Hematopoietic multipotent progenitor cell treated with erythropoietin and hydrocortisone succinate and interleukin-3 and kit ligand, for 6 days (in vitro differentiated cells): Measurements from ENCODE around the gene HSPB9.

Source experiments
- DNase-seq: peaks from one replicate; pipeline ENCODE4 v3.0.0-alpha.2; 2015

The HSPB9 gene, protein sequence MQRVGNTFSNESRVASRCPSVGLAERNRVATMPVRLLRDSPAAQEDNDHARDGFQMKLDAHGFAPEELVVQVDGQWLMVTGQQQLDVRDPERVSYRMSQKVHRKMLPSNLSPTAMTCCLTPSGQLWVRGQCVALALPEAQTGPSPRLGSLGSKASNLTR

DNA sequence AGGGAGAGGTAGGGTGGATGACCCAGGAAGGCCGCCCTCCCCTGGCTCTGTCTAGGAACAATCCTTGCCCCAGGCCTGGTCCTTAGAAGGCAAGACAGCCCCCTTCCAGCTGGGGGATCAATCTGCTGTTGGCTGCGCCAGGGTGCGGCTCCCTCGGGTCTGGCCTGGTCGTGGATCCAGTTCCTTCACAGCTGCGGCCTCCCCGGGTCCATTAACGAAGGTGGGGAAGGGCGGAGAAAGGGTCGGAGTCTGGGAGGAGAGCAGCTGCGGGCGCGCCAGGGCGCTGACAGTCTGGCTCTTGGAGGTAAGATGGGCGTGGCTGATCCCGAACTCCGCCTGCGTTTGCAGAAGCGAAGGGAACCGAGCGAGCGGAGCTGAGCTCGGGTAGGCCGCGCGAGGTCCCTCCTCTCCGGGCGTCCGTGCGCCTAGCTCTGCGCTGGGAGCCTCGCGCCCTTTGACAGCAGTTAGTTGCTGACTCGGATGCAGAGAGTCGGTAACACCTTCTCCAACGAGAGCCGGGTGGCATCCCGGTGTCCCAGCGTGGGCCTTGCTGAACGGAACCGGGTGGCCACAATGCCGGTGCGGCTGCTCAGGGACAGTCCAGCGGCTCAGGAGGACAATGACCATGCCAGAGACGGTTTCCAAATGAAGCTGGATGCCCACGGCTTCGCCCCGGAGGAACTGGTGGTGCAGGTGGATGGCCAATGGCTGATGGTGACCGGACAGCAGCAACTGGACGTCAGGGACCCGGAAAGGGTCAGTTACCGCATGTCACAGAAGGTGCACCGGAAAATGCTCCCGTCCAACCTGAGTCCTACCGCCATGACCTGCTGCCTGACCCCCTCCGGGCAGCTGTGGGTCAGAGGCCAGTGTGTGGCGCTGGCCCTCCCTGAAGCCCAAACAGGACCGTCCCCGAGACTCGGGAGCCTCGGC is at the start of gene HSPB9:
TSS of gene HSPB9 (plus strand) at position 434 of the 933 bp plus-strand sequence. CDS start at position 481, 47 bp downstream.
- DNase-seq = no peak

DNA sequence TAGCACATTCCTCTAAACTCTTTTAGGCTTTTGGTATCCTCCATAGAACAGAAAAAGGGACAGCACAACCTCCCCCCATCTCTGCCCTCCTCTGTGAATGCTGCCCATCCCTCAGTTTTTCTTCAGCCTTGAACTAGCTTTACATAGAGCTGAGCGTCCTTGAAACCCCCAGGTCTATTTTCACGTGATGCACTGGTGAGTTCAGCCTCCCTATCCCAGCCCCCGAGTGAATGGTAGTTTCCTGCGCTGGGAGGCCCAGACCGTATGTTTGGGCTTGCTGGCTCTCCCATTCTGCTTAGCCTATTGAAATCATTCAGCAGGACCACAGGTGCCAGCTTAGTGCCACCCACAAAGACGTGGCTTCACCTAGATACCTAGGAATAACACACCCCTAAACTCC is 46.8 kb upstream of the HSPB9 start:
- DNase-seq = no peak

DNA sequence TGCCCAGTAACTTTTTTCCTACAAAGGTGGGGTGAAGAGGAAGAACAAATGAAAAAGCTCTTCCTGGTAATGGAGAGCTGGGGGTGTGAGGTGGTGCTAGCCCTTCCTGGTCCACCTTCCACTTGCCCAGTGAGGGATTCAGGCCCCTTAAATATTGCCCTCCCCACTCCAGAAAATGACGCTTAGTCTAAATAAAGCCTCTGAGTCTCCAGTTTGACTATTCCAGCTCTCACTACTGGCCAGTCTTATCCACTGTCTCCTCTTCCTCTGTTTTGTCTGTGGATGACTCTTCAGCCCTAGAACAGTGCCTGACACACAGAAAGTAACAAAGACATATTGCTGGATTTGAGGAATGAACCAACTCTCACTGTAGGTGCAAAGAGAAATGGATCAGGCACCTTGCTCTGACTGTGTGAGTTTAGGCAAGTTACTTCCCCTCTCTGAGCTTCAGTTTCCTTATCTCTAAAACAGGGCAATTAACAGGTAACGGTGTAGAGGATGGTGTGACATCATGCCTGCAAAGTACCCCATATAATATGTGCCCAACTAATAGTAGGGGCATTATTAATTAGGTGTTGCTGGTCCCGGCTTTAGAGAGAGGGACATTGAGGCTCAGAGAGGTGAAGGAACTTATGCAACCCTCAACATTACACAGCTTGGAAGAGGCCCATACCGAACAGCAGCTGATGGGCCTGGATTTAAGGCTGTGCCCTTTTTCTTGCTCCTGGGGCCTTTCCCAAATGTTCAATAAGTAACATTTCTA is 45.6 kb upstream of the HSPB9 start:
- DNase-seq = no peak

DNA sequence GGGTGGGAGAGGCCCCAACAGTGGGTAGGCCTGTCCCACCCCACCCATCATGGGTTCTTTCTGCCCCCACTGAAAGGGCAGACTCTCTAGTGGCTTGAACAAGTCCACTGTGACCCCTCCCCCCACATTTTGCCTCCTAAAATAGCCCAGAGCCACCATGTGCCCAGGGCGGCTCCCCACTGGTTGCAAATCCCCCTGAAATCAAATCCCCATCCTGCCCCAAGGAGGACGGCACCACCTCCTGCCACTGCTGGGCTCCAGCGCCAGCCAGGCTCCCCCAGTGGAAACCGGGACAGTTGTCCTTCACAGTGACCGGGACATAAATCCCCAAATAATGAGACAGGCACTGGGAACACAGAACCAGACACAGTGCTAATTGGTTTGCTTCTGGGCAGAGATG is 44.8 kb upstream of the HSPB9 start:
- DNase-seq = no peak

DNA sequence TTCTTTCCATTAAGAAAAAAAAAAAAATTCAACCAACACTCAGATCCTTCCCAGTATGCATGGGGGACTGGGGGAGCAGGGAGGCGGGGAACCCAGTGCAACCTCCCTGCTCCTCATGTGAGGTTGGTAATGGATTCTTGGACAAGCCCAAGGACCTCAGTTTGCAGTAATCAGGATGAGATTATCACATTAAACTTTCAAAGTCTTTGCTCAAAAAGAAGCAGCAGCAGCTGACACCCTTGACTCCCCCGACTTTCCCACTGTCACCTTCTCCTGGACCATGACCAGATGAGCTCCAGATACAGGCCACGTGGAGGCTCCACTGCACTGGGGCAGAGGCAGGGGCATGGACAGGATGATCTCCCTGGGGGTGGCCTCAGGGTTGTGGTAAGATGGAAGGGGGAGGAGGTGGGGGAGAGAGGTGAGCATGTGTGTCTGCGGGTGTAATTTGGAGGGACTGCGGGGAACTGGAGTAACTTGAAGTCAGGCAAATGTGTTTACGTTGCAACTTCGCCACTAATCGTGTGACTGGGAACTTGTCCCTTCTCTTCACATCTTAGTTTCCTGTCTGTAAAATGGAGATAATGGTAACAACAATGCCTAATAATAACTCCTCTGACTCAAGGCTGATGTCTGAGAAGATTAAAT is 44.1 kb upstream of the HSPB9 start:
- DNase-seq = peak; percentile 57

DNA sequence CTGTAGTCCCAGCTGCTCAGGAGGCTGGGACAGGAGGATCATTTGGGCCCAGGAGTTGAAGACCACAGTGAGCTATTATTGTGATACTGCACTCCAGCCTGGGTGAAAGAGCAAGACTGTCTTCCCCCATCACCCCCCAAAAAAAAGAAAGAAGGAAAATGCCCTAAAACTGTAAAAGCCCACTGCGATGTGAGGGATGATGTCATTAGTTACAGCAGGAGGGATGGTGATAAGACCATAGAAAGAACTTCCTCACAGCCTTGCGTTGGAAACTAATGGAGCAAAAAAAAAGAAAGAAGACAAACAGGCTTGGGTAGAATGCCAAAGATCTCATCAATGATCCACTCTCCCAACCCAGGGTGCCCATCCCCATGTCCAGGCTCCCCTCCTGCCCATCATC is 43.1 kb upstream of the HSPB9 start:
- DNase-seq = no peak

DNA sequence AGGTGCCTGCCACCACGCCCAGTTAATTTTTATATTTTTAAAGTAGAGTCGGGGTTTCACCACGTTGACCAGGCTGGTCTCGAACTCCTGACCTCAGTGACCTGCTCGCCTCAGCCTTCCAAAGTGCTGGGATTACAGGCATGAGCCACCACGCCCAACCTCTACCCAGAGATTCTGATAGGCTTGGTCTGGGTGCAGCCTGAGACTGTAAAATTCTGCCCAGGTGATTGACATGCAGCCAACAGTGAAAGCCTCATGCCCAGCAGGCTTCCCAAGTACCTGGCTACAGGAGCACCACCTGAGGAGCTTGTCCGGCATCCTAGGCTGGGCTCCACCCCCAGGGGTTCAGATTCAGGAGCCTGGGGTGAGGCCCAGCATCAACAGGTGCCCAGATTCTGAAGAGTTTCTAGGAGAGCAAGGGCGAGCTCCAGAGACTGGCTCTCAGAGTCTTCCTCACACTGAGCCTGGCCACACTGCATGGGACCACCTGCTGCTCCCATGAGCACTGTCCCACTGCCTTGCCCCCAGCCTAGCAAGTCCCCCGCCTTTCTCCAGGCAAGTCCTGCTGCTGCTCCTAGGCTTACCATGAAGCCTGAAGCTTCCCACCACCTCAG is 41.0 kb upstream of the HSPB9 start:
- no peak for DNase-seq

DNA sequence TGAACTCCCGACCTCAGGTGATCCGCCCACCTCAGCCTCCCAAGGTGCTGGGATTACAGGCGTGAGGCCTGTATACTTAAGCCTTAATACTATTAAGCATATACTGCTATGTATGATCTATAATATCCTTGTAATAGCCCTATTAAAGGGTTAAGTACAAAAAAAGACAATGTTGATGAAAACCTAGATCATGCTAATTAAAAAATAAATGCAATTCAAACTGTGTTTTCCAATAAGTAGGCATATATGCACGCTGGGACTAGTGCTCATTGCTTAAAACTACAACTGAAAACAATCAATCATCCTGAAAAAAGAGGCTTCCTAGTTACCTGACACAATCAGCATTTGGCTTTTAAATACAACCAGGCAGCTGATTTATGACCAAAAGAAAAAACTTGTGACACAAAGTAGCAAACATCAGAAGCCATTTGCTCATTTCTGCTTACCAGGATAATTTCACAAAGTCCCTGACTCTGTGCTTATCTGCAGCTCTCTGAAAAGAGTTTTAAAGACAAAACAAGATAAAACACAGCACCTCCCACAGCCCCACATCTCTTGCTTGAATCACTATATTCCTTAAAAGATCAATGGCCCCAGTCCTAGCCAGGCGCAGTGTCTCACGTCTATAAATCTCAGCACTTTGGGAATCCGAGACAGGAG is 35.4 kb upstream of the HSPB9 start:
- DNase-seq = no peak

DNA sequence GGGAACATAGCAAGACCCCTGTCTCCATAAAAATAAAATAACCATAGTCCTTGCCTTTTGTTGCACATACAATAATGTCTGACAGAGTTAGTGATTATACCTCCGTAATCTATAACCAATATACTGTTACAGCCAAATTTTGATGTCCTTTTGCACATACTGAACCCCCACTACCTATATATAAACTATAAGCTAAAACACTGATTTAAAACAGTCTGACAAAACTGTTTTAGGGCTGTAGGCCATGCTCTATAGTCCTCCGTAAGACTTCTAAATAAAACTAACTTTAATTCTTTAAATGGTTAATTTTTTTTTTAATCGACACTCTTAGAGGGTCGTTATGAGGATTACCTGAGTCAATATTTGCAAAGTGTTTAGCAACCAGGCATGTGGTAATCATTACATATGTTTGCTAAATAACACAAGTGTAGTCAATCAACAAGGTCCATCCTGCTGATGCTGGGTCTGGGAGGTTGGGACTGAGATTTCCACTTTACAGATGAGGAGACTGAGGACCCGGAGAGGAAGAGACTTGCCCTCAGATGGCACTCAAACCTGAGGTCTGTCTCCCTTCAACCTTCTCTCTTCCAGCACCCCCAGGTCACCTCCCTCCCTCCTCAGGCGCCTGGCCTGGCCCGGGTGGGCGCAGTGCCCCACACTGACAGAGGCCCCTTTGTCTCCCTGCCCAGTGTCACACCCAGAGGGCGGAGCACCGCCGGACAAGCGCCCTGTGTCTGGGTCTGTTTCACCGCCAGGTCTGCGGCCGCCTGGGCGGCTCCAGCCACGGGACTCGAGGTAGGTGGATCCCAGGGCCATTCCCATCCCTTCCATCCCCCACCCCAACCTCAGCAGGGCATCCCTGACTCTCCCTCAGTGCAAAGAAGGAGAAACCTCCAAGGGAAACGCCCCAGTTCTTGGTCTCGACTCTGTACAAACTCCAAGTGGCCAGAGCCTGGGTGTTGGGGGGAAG is 34.6 kb upstream of the HSPB9 start:
- DNase-seq = no peak

DNA sequence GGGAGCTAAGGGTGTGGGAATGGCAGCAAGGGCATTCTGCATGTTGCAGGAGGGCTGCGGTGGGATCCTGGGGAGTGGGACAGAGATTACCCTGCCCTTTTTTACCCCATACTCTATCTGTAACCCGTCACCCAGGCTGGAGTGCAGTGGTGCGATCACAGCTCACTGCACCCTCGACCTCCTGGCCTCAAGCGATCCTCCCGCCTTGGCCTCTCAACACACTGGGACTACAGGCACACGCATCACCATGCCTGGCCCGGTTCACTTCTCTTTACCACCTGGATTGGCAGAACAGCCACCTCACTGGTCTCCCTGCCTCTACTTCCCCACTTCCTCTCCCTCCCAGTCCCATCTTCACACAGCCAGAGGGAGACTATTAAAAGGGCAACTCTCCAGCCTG is 33.9 kb upstream of the HSPB9 start:
- no peak for DNase-seq

DNA sequence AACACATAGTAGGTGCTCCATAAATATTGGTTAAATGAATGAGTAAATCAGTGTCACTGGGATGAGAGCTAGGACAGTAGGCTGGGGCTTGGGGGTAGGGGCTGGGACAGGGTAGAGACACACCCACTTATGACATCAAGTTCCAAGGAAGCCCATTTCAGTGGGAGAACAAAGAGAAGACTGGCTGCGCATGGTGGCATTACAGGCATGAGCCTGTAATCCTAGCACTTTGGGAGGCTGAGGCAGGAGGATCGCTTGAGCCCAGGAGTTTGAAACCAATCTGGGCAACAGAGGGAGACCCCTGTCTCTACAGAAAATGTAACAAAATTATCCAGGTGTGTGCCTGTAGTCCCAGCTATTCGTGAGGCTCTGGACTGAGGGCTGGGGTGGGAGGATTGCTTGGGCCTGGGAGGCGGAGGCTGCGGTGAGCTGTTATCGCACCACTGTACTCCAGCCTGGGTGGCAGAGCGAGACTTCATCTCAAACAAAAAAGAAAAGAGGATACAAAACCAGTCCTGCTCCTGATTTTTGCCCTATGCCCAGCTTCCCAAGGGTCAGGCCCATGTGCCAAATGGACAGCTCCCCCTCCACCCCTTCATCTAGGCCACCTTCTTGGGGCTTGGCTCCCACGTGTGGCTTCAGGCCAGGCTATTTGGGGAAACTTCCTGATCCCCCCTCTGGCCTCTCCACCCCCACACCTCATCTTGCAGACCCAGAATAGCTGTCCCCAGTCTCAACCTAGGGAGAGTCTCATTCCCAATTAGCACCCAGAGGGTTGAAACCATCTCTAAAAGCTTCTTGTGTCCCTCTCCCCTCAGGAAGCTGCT is 31.4 kb upstream of the HSPB9 start:
- no peak for DNase-seq

DNA sequence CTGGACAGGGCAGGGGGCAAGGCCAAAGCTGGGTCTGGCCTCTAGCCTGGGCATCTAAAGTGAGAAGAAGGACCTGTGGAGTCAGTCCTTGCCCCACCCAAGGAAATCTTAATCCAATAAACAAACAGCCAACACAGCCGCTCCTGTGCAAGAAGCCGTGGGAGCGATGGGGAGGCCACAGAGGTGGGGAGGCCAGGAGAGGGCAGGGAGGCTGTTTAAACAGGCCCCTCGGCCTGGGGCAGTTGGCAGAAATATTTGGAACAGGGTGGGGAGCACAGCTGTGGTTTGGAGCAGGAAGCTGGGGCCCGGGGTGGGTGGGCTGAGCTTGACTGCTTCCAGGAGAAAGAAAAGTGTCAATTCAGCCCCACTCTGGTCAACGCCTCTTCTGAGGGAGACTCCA is 29.7 kb upstream of the HSPB9 start:
- no peak for DNase-seq

DNA sequence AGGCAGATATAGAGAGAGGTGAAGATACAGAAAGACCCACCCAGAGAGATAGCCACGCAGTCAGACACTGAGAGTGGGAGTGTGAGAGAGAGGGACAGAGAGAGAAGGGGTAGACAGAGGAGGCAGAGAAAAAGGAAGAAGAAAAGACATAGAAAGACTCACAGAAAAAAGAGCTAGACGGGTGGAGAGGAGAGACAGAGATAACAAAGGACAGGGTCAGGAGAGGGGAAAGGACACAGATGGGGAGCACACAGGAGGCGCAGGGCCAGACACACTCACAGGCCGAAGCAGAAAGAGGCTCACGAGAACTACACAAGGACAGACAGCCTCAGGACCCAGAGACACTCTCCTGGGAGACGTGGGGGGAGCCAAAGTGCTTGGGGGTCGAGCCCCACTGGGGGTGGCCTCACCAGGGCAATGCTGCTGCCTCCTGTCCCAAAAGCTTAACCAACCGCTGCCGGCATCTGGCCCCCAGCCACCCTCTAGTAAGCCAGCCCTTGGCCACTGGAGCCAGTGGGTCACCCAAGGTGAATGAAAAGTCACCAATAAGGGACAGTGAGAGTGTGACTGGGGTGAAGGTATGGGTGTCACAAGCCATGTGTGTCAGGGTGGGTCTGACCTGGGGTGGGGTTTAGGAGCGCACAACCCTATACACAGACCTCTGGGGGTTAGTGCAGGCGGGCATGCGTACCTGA is 28.1 kb upstream of the HSPB9 start:
- DNase-seq = no peak

DNA sequence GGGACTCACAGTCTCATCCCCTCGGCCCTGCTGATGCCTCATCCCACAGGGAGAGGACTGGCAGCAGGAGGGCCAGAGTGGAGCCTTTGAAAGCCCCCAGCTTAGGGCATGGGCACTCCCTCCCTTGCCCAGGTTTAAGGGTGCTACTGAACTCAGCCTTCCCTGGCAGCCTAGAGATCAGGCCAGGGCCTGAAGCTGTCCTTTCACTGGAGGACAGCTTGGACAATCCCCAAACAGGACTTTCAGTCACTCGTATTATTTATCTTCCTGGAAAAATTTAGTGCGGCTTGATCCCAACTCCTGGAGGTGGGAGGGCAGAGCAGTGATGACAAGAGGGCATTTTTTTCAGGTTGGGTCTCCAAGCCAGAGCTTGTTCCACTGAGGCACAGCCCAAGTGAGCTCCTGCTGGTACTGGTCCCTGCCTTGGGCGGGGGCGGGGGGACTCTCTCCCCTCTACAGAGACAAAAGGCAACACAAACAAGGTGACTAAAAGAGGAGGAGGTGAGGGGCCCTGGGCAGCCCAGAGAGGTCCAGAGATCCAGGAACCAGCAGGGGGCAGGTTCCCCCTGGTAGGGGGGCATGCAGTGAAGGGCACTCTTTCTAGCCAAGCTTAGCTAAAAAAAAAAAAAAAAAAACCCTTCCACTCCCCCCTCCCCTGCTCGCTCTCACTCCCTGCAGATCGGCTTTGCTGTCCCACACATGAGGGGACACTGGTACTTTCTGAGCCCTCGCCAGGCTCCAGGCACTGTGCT is 26.1 kb upstream of the HSPB9 start:
- no peak for DNase-seq

DNA sequence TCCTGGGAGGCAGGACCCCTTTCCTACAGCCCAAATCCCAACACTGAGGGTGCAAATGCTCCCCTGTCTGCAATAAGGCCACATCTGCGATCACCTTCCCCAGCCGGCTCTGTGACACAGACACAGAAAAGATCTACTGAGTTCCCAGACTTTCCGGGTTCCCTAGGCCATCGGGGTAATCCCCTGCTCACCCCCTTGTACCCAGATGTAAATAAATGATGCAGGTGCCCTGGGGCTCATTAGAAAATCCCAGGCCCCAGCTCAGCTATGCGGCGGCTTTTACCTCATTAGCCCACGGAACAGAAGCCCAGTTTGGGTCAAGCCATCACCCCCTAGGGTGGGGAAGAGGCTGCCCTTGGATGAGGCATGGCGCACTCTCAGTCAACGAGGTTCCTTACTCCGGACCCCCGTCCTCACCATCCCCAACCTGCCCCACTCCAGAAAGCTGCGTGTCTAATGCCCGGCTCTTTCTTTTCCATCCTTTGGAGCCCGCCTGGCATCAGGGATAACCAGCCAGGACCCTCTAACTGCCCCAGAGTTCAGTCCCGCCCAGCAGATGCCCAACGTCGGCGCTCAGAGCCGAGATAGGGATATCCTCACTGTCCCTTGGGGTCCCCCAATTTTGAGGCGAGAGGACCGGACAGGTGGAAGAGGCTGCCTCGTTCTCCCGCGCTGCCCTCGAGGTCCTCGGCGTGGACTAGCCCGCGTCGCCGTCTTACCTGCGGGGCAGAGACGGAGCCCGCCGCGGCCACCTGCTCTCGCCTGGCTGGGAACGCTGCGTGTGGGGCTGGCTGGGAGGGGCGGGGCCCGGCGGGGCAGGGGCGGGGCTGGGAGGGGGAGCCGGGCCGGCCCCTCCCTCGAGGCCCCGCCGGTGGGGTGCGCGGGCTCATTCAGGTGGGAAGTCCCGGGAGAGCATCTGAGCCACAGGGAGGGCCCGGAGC is 24.6 kb upstream of the HSPB9 start, which contains the start of gene ZNF385C:
TSS of gene ZNF385C (minus strand) at position 783 of the 941 bp plus-strand sequence. CDS start 35,417 bp downstream, outside the sequence.
- DNase-seq = no peak

DNA sequence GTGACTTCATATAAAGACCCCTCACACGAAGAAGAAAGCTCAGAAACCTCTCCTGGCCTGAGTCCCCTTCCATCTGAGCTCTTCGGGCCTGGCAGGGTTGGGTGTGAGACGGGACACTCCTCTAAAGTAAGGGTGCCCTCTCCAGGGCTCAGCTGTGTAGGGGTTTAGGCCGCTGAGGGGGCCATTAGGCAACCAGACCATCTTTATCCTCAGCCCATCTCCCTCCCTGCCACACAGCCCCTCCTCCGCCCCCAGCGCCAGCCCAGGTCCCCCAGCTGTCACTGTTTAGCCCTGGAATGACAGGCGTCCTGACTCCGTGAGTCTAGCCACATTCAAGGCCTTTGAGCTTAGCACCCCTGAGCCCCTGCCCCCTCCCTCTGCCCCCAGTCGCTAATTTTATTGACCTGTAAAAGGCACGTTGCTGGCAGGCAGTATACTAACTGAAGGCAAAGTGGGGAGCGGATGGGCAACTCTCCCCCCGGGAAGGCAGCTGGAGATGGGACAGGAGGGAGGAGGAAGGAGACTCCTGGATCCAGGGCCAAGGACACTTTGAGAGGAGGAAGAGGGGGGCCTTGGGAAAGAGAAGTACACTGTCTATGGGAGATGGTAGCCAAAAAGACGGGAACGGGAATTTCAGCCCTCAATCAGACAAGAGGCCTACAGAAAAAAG is 23.7 kb upstream of the HSPB9 start:
- no peak for DNase-seq
